ENCODE results near the gene KRT25. TPM values are rescaled to one million over a fixed set of nuclear protein-coding genes. Genes with fewer than 3 reads are reported as not detected.

Gene KRT25, protein sequence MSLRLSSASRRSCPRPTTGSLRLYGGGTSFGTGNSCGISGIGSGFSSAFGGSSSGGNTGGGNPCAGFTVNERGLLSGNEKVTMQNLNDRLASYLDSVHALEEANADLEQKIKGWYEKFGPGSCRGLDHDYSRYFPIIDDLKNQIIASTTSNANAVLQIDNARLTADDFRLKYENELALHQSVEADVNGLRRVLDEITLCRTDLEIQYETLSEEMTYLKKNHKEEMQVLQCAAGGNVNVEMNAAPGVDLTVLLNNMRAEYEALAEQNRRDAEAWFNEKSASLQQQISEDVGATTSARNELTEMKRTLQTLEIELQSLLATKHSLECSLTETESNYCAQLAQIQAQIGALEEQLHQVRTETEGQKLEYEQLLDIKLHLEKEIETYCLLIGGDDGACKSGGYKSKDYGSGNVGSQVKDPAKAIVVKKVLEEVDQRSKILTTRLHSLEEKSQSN
- not detected in 2 replicates for total RNA-seq

DNA sequence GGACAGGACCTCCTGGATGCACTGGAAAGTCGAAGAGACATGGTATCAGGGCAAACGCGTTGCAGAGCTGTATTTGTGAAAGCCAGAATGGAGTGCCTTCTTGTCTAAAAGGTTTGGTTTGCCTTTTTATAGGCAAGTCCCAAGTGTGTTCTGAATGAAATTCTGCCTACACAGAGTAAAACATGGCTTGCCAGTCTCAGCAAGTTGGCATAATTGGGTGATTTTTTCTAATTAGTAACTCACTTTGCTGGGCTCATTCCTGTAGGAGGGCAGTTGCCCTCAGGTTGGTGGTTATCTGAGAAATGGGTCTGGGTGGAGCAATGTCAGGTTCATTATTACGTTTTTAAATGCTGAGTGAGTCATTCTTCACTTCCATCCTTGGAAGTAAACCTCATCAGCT, at the start of gene KRT25:
KRT25 (minus strand) TSS at position 101 of the 400 bp plus-strand sequence; CDS start at position 41, 60 bp downstream.
- DNase-seq = no peak

DNA sequence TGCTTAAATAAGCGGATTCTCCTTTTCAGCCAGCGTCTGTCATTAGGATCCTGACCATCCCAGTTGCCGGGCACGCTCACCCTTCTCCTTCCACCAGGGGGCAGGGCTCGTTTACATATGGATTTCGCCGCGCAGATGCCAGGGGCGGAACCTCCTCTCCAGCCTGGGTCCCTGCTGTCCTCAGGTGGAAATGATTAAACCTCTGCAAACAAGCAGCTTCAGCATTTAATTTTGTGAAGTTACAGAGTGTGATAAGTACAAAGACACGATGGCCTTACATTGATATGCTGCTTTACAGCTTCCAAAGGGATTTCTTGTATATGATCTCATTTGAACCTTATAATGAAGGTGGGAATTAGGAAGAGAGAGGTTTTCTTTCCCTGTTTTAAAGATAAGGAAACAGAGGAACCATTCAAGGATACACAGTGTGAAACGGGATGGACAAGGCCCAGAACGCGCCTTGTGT, 48.5 kb upstream of the KRT25 start:
- DNase-seq = peak; percentile 81

DNA sequence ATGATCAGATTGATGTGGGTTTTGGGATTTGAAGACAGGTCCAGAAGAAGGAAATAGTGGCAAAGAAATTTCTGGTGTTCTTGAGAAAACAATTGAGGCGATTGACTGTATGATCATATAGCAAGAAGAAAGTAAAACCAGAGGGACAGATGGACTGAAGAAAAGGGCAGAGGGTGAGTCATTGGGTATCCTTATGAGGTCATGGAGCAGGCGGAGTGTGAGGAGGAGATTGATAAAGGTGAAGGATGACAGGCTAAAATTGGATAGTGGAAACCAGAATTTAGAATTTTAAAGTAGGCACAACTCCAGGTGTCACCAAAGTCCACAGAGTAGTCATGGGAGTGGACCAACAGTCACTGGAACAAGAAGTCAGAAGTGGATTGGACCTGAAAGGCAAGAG, 46.0 kb upstream of the KRT25 start:
- no peak for DNase-seq

DNA sequence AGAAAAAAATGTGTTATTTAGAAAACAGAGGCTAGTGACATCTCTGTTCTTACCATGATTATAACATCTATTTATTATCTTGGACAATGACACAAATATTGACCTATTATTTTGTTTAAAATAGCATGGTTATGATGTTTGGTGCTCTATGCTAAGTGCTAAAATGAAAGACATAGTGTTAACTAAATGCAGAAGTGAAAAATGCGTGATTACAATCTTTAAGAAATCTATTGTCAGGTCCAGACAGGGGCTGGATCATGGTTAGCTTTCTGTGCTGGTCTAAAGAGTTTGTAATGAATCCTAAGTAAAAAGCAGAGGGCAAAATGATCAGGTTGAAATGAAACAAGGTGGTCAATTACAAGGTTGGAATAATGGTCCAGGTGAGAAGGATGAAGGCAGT, 45.2 kb upstream of the KRT25 start:
- no peak for DNase-seq

DNA sequence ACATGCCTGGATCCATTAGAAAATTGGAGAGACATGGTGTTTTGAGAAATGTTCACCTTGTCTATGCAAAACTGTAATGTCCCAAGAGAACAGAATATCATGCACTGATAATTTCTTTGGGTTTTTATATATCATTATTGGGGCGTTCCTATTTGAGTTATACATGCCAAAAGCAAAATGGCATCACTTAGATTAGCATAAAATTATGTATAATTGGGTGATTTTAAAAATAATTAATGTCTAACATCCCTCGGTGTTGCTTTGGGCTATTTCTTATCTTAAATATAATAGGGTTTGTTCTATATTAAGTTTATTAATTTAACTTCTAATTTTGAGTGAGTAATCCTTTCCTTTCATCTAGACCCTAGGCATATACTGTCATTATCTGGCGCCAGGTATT, 44.7 kb upstream of the KRT25 start, which contains the start of gene KRT28:
KRT28 (minus strand) TSS at position 101 of the 400 bp plus-strand sequence; CDS start at position 35, 66 bp downstream.
- no peak for DNase-seq

DNA sequence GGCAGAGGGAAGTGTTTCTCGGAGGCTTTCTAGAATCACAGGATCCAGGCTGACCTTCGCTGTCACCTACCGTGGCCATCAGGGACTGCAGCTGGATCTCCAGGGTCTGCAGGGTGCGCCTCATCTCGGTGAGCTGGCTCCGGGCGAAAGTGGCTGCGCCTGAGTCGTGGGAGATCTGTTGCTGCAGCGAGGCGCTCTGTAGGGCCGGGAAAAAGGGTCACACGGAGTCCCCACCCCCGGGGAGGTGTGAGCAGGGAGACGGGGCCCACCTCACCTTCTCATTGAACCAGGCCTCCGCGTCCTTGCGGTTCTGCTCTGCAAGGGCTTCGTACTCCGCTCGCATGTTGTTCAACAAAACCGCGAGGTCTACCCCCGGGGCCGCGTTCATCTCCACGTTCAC, 41.7 kb upstream of the KRT25 start:
- no peak for DNase-seq

DNA sequence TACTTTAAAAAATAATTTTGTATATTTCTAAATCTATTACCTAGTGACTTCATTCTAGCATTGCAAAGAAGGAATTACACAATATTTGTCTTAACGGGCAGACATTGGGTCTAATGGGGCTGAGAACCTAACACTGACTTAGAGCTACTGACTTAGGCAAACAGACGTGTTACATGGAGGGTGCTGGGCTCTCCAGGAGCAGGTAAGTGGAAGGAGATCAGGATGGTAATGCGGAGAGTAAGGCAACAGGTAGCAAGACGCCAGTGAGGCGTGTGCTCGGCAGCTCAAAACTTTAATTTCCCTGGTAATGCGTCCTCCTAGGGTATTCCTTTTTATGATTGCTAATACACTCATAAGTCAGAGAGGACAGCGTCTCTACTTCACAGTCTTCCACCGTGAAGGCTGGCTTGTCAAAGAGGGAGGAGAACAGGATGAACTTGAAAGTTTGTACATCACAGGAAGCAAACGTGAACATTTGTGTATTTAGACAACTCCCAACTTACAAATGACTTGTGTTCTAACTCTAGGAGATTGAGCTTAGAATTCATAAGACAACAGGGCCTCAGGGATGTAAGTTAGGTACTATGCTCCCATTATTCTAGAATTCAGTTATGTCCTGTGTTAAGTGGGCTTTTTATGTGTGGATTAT, 40.0 kb upstream of the KRT25 start:
- no peak for DNase-seq

DNA sequence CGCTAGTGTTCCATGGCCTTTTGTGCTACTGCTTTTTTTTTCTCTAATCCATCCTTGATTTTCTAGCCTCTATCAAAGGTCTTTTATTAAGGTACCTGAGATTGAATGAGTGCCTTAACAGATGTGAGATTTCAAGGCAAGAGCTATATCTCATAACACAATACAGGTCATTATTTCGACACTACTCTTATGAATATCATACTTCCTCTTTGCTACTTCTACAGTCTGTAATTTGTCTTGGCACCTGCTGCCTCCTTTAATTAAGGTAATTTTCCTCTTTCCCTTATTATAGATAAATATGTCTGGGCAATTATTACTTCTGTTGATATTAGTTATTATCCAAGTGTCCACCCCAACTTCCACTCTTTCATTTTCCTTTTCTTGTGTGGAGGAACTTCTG, 39.3 kb upstream of the KRT25 start:
- no peak for DNase-seq

DNA sequence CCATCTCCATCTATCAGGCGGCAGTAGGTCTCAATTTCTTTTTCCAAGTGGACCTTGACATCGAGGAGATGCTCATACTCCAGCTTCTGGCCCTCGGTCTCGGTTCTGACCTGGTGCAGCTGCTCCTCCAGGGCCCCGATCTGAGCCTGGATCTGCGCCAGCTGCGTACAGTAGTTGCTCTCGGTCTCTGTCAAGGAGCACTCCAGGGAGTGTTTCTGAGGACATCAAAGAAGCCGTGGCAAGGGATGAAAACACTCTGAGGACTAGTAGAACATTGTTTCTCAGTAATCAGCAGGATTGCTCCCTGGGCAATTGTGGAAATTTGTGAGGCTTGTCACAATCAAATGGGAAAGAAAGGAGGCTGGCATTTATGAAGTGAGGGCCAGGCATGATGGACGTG, 38.7 kb upstream of the KRT25 start:
- no peak for DNase-seq

DNA sequence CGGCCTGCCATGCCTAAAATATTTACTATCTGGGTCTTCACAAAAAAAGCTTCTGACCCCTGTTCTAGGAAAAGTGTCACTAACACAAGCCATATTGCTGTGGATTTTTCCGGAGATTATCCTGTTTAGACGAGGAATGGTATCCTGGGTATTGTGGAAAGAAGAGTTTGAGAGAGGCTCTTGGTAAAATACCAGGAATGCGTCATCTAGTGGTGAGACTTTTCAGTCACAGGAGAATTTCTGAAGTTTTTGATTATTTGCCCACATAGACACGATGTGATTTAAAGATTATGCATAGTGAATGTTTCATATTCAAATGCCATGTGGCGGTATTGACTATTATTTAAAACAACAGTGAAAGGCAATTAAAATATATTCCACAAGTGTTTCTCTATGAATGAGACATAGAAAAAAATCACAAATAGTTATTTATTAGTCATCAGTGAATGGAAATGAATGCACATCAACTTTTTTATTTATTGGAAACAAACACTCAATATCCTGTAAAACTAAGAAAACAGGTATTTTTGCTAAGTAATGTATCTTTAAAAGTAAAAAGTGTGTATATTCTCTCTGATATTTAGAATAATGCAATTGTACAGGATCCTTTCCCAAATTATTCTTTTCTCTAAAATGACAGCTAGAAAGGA, 36.8 kb upstream of the KRT25 start:
- DNase-seq = peak; percentile 73

DNA sequence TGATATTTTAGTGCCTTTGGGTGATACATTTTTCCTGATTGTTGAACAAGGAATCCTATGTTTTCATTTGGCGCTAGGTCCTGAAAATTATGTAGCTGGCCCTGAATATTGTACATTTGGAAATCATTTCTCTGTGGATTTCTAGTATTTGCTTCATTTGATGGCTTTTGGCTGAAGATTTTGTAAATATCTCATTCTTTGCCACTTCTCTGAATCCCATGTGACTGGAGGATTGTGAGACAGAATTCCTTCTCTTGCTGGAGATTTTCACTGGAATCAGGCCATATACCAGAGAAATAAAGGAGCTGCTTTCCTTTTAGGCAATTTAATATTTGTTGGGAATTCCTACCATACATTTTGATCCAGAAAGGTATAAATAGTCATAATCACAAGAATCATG, 36.0 kb upstream of the KRT25 start:
- DNase-seq = no peak

DNA sequence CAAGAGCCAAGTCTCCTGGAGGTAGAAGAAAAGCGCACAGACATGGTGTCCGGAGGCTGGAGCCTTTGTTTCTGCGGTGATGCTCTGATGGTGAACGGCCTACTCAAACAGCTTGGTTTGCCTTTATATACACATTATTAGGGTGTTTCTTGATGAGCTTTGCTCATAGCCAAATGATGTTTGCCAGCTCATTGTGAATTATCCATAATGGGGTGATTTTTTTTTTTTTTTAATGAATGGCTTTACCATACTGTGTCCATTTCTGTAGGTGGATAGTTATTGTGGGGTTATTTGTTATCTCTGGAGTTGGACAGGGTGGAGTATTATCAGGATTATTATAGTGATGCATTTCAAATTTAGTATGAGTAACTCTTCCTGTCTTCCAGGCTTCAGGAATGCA, 27.3 kb upstream of the KRT25 start, which contains the start of gene KRT27:
KRT27 (minus strand) TSS at position 101 of the 400 bp plus-strand sequence; CDS start at position 44, 57 bp downstream.
- DNase-seq = no peak

DNA sequence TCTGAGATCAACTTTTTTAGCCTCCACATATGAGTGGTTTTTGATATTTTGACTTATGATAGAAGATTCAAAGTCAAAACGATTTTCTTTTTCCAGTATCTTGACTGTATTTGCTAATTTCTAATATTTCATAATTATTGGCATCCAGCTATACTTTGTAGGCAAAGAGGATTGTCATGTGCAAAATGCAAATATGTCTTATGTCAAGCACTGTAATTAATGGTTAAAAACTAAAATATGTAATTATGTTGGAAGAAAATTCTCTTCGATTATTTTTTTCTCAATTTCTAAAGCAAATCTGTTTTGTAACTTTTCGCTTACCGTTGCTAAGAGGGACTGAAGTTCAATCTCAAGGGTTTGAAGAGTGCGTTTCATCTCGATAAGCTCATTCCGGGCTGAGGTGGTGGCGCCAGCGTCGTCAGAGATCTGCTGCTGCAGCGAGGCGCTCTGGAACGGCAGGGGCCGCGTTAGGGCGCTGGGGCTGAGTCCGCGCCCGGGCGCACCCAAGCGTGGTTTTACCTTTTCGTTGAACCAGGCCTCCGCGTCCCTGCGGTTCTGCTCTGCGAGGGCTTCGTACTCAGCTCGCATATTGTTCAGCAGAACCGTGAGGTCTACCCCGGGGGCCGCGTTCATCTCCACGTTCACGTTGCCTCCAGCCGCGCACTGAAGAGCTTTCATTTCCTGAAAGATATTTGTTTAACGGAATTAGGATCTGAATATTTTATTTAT, 24.2 kb upstream of the KRT25 start:
- peak; percentile 6 for DNase-seq

DNA sequence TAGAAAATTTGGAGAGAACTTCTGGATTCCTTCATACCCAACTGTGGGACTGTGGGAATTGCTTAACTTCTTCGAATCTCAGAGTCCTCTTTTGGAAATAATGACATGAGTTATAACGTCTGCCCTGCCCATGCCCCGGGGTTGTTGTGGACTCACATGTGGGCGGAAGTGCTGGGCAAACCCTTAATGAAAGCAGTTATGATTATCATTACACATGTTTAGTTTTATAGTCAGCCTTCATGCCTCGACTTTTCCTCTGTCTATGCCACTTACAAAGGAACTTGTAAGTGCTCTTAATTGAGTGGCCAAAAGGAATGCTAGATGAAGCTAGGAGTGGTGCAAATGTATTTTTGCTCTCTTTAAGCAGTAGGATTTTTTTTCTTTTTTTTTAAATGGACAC, 23.3 kb upstream of the KRT25 start:
- no peak for DNase-seq

DNA sequence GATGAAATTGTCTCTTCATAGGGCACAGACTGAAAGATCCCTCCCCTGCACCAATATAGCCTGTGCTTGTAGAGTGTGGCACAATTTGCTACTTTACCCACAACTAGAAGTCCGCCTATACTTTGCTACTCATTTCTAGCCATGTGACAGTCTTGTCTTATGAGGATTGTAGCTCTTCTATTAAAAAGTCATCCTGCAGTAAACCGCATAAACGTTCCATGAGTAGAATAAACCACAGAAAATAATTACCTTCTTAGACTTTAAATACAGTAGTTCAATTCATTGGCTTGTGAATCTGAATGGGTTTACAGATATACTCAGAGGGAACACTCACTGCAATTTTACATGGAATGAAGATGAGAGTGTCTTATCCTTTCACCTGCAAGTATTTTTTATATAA, 22.8 kb upstream of the KRT25 start:
- no peak for DNase-seq

DNA sequence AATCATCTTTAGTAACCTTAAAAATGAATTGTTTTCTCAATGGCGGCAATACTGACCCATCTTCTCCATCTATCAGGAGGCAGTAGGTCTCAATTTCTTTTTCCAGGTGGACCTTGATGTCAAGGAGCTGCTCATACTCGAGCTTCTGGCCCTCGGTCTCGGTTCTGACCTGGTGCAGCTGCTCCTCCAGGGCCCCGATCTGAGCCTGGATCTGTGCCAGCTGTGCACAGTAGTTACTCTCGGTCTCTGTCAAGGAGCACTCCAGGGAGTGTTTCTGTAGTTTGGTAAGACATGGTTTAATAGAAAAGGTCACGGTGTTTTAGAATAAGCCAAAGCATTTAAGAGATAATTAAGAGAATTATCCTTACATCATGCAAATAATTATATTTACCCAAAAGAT, 22.3 kb upstream of the KRT25 start:
- DNase-seq = no peak

DNA sequence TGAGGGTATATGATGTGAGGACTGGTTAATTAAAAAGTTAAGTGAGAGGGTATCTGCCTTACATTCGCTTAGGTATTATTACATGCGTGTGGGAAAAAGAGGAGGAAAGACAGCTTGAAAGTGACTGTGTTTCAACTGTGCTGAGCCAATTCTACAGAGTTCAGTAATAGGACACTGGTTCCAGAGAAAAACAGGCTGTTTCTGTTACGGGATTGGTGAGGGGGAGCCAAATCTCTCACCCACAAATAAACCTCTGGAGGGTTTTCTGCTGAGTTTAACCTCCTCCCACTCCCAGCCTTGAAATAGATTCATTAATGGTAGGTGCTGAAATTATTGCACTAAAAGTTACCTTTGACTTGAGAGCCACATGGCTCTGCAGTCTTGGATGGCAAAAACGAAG, 20.8 kb upstream of the KRT25 start:
- no peak for DNase-seq

DNA sequence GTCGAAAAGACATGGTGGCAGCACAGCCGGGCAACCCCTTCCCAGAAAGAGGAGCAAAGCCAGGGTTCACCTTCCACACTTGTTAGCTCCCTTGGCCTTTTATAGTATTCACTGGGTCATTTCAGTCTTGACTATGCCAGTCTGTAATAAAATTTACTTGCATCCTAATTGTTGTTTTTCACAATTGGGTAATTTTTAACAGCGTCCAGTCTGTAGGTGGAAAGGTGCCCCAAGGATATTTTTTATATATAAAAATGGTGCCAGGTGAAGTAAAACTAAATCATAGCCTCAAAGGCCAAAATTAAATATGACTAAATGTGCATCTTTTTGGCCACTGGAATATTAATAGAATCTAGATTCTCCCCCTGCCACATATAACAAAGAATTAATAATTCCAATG, 17.0 kb upstream of the KRT25 start, which contains the start of gene KRT26:
KRT26 (minus strand) TSS at position 101 of the 400 bp plus-strand sequence; CDS start at position 13, 88 bp downstream.
- DNase-seq = no peak

DNA sequence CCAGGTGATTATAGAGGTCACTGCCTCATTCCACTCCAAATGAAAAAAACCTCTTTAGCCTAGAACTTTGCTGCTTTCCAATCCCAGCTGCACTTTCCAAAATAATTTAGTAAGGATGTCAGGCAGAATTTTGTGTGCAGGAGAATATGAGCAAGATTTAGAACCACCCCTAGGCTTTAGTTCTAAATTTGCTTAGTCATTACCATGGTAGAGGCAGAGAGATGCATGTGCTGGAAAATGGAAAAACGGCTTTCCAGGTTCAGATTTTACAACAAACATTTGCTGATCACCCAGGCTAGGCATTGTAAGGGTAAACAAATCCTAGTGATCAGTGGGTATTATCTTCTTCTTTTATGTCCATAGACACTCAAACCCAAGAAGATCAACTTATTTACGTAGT, 10.5 kb upstream of the KRT25 start:
- no peak for DNase-seq

DNA sequence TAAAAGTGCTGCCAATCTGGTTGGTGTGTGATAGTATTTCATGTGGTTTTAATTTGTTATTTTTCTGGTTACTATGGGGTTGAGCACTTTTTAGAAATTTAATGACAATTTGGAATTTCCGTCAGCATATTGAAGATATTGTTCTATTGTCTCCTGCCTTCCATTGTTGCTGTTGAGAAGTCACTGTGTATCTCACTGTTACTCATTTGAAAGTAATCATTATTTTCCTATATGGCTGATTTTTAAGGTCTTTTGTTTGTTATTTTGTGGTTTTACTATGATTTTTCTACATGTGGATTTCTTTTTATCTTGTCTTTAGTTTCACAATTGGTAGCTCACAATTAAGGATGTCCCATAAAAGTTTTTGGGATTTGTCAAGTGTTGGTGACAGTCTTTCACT, 8.6 kb upstream of the KRT25 start:
- no peak for DNase-seq

DNA sequence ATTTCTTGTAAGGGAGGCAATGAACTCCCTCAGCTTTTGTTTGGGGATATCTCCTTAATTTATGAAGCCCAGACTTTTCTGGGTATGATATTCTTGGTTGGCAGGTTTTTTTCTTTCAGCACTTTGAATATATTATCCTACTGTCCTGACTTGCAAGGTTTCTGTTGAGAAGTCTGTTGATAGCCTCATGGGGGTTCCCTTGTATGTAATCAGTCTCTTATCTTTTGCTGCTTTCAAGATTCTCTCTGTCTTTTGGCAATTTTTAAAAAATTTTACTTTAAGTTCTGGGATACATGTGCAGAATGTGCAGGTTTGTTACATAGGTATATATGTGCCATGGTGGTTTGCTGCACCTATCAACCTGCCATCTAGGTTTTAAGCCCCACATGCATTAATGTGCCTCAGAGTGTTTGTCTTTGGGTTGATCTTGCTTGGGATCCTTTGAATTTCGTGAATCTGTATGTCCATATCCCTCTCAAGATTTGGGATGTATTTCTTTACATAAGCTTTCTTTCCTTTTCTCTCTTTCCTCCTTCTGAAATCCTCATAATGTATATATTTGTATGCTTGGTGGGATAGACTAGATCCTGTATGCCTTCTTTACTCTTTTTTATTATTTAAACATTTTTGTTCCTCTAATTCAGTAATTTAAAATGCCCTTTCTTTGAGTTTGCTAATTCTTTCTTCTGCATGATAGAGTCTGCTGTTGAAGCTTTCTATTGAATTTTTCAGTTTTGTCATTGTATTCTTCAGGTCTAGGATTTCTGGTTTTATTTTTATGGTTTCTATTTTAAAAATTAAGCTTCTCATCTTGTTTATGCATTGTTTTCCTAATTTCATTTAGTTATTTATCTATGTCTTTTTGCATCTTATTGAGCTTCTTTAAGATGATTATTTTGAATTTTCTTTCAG, 5.2 kb upstream of the KRT25 start:
- DNase-seq = no peak
